ENCODE measurements around the gene DYNLT1. TPM values are rescaled to one million over a fixed set of nuclear protein-coding genes. Genes with fewer than 3 reads are reported as not detected.

Gene DYNLT1
- total RNA-seq, 6 experiments from 2014 or later, result 31.5 to 69.5 (median 40.0) TPM

- WGBS (ENCODE audit: insufficient coverage, low coverage, low lambda C conversion rate, missing lambda C conversion rate), result 80% methylated on average over 2 of the region's 6 CpGs
- H3K27me3 ChIP-seq, result no peaks in the 10 kb centered on the region
- ATAC-seq, result no peak
- no peak for DNase-seq
- H3K4me3 ChIP-seq, result no peak overlapping the region
- intact Hi-C loops (cut with DNase I), result no loop called here
- no peak overlapping the region for H3K27ac ChIP-seq
- TF ChIP-seq POLR2A (IDR thresholded peaks at IDR 0.05) (no peak), CTCF (IDR thresholded peaks at IDR 0.05) (no peak)
- H3K36me3 ChIP-seq, result peaks cover 0 to 12% (median 0%) of the 10 kb centered on the region in 4 donors
- no peaks in the 10 kb centered on the region for H3K9me3 ChIP-seq
- H3K4me1 ChIP-seq, result no peaks in the 10 kb centered on the region
Measured at GRCh38 chr6:158596861-158597260, 47.7 kb downstream of the DYNLT1 start.

GRCh38 chr6:158595223-158595622, 49.3 kb downstream of the DYNLT1 start:
- Histone ChIP-seq H3K4me3 (no peak overlapping the region), H3K9me3 (no peaks in the 10 kb centered on the region), H3K4me1 (no peaks in the 10 kb centered on the region), H3K27ac (no peak overlapping the region), H3K36me3 (peaks cover 0 to 26% (median 2%) of the 10 kb centered on the region in 4 donors), H3K27me3 (no peaks in the 10 kb centered on the region)
- DNase-seq (no peak), ATAC-seq (no peak)
- no peak for TF ChIP-seq POLR2A (IDR thresholded peaks at IDR 0.05)
- peak in 2 of 4 donors; percentile 9 to 20 for TF ChIP-seq CTCF (IDR thresholded peaks at IDR 0.05)
- intact Hi-C loops (cut with DNase I), result no loop called here
- WGBS (ENCODE audit: insufficient coverage, low coverage, low lambda C conversion rate, missing lambda C conversion rate), result 84% methylated on average over 5 of the region's 5 CpGs

GRCh38 chr6:158593670-158594069, 50.9 kb downstream of the DYNLT1 start:
- Histone ChIP-seq H3K9me3 (no peaks in the 10 kb centered on the region), H3K4me3 (no peak overlapping the region), H3K36me3 (peaks cover 0 to 41% (median 2%) of the 10 kb centered on the region in 4 donors), H3K4me1 (no peaks in the 10 kb centered on the region), H3K27ac (no peak overlapping the region), H3K27me3 (no peaks in the 10 kb centered on the region)
- WGBS (ENCODE audit: insufficient coverage, low coverage, low lambda C conversion rate, missing lambda C conversion rate), result 100% methylated on average over 3 of the region's 3 CpGs
- intact Hi-C loops (cut with DNase I), result no loop called here
- TF ChIP-seq CTCF (IDR thresholded peaks at IDR 0.05), result no peak
- DNase-seq, result no peak
- ATAC-seq, result no peak

GRCh38 chr6:158591810-158592209, 52.7 kb downstream of the DYNLT1 start:
- DNase-seq (no peak), ATAC-seq (no peak)
- peaks cover 0 to 52% (median 2%) of the 10 kb centered on the region in 4 donors for H3K36me3 ChIP-seq
- TF ChIP-seq POLR2A (IDR thresholded peaks at IDR 0.05), result no peak
- TF ChIP-seq CTCF (IDR thresholded peaks at IDR 0.05), result no peak
- WGBS (ENCODE audit: insufficient coverage, low coverage, low lambda C conversion rate, missing lambda C conversion rate), result 93% methylated on average over 4 of the region's 4 CpGs
- H3K9me3 ChIP-seq, result no peaks in the 10 kb centered on the region
- intact Hi-C loops (cut with DNase I), result no loop called here
- H3K4me3 ChIP-seq, result no peak overlapping the region
- H3K27ac ChIP-seq, result no peak overlapping the region
- H3K27me3 ChIP-seq, result no peaks in the 10 kb centered on the region
- H3K4me1 ChIP-seq, result no peaks in the 10 kb centered on the region

Data from right lobe of liver (tissue), 6 donors.